Activated CD4-positive, alpha-beta T cell treated with anti-CD3 and anti-CD28 coated beads, Interleukin-2, amount 50 U/mL, for 1 hour (primary cell): Measurements from ENCODE around the gene PLEKHH3.

Experiments
- DNase-seq: peaks from one replicate; pipeline ENCODE4 v3.0.0-alpha.2; 2020

Gene PLEKHH3

GRCh38 chr17:42676424-42677011 is at the start of gene PLEKHH3:
PLEKHH3 (minus strand) TSS chr17:42676994; CDS start chr17:42676563, 431 bp downstream.
- no peak for DNase-seq

DNA sequence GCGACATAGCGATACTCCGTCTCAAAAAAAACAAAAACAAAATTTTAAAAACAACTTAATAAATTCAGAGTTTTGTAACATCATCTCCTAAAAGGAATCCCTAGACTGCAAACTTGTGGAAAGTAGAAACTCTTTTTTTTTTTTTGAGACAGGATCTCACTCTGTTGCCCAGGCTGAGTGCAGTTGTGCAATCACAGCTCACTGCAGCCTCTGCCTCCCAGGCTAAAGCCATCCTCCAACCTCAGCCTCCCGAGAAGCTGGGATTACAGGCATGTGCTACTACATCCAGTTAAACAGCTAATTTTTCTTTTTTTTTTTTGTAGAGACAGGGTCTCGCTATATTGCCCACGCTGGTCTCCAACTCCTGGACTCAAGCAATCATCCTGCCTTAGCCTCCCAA is 48.3 kb upstream of the PLEKHH3 start:
- DNase-seq = no peak

- no peak for DNase-seq
Measured at GRCh38 chr17:42723636-42724035, 46.8 kb upstream of the PLEKHH3 start.

DNA sequence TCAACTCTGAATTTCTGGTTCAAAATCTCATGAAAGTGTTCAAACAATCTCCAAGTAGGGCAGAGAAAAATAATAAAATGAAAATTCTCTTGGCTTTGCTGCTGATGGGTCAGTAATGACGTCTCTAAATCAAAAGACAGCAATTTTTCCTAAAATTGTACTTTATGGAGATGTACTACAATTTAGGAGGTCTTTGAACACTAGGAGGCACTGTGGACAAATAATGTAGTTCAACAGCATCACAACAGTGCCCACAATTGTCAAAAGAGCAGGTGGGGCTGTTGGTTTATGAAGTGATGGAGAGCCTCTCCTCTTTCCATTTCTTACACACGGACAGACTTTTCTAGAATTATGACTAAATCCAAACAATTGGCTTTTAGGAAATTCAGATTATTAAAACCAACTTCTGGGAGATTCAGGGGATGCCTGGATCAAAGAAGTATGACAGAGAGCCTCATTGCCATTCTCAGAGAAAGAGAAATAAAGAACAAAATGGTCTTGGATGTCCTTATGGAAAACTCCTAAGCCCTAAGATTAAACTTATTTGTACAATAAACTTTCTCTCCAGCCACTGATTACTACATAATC is 44.3 kb upstream of the PLEKHH3 start:
- peak; percentile 9 for DNase-seq

GRCh38 chr17:42709561-42709960 is 32.8 kb upstream of the PLEKHH3 start:
- DNase-seq = no peak

DNA sequence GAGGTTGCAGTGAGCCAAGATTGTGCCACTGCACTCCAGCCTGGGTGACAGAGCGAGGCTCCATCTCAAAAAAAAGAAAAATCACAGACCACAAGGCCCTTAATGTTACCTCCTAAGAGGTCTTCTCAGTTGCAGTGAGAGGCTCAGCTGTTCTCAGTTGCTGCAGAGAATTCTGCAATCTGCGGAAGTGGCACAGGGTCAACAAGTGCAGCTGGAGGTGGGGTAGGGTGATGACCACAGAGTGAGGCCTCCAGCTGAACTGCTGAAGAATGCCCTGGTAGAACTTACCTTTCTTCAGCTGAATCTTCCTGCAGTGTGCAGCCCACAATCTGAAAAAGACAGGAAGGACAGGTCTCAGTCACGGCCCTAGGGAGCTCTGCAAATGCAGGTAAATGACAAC is 31.8 kb upstream of the PLEKHH3 start:
- DNase-seq = no peak

DNA sequence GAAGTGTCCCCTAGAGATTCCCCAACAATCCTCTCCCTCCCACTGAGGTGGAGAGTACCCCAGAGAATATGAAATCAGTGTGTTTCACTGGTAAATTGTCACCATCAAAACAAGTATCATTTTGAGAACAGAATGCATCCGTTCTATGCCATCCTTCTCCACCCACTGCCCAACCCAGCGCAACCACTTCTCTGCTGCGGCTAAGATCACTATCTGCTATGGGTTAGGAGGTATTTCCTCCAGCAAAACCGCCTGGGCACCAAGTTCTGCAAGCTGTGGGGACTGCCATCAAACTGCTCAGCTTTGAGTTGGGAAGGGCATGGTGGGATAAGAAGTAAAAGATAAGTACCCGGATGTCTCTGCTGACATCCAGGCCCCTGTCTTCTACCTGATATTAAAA is 29.9 kb upstream of the PLEKHH3 start:
- peak; percentile 43 for DNase-seq

DNA sequence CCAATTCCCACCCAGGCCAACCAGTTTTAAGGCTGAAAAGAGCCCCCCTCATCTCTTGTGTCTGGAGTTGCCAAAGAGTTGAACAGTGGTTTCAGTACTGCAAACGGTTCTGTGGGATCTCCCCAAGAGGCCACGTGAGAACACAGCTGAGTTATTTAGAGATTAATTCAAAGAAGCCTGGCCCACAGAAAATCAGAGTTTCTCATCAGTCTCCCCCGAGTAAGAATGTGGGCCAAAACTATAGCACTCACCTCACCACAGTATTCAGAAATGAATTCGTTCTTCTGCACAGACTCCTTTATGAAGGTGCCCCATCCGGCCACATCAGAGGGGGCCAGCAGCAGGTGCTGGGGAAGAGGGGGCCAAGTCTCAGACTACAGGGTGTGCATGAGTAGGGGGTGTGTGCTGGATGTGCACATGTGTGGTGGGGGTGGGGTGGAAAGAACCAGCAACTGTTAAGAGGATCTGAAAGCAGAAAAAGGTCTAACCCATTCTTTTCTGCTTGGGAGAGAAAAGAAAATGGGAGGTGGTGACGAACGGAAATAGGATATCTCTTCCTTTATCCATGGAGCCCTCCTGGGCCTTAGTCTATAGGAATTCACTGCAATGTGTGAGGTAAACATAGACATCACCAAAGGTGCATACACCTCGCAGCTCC is 28.2 kb upstream of the PLEKHH3 start:
- no peak for DNase-seq

GRCh38 chr17:42704490-42704836 is 27.7 kb upstream of the PLEKHH3 start:
- no peak for DNase-seq

DNA sequence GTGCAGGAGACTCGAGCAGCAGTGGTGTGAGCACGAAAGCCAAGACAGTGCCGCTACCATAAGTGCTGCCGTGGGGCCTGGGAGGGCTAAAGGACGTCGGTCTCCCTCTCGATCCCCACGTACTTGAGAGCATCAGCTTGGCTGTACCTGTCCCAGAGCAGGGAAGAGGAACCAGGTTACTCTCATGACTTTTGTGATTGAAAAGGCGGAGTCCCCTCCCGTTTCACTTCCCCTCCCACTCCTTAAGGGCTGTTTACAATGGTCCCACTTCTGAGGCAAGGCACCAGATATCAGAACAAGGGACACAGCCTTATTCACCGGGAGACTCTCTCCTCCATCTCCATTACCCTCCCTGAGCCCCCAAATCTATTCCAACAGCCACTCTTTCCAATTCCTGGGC is 25.7 kb upstream of the PLEKHH3 start:
- no peak for DNase-seq

DNA sequence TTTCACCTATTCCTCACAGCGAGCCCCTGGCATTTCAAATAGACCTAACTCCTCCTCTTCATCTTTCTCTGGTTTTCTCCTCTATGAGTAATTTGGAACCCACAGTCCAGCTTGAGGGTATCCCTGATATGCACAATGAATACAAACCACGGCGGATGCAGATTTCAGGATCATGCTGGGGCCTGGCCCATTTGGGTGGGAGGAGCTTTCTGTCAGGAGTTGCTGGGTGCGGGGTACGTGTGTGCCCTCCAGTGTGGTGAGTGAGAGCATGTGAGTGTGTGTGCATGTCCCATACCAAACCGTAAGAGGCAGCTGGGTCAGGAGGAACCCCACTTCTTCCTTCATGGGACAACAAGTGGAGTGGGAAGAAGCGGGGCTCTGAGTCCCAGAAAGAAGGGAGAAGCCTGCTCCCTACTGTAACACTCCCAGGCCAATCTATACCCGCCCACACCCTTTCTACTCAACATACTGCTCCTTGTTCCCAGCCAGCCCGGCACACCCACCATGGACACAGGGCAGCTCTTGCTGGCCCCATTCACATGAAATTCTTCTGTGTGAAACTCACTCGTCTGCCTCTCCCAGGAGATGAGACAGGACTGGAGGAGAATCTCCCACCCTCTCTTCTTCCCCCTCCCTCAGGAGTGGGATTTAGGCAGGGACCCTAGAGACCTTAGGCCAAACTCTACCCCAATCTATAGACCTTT is 23.9 kb upstream of the PLEKHH3 start:
- DNase-seq = no peak

- no peak for DNase-seq
Measured at GRCh38 chr17:42699415-42699740, 22.6 kb upstream of the PLEKHH3 start.

- no peak for DNase-seq
Measured at GRCh38 chr17:42698736-42699414, 22.1 kb upstream of the PLEKHH3 start.

- DNase-seq = no peak
Measured at GRCh38 chr17:42697108-42697811, 20.5 kb upstream of the PLEKHH3 start.

- DNase-seq = no peak
Measured at GRCh38 chr17:42695500-42695899, 18.7 kb upstream of the PLEKHH3 start.

DNA sequence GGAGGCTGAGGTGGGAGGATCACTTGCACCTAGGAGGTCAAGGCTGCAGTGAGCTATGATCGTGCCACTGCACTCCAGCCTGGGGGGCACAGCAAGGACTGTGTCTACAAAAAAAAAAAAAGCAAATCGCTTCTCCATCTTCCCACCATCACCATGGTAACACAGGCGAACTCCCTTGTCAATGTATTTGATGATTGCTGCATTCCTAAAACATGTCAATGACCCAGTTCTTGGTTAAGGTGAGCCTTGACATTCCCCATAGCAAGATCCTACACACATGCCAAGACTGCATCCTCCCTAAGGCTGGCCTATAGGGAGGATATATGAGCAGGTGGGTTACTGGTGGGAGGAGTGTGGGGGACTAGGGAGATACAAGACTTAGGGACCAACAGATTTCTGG is 17.7 kb upstream of the PLEKHH3 start:
- no peak for DNase-seq

DNA sequence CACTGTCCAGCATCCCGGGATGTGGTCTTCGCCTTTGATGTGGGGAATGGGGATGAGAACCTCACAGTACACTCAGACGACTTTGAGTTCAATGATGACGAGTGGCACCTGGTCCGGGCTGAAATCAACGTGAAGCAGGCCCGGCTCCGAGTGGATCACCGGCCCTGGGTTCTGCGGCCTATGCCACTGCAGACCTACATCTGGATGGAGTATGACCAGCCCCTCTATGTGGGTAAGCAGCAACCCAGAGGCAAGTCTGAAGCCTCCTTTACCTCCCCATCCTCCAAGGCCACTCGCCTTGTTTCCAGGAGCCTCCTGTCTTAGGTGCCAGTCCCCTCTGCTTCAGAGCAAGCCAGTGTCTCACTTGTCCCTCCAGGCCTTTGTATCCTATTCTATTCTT is 15.7 kb upstream of the PLEKHH3 start:
- DNase-seq = no peak

DNA sequence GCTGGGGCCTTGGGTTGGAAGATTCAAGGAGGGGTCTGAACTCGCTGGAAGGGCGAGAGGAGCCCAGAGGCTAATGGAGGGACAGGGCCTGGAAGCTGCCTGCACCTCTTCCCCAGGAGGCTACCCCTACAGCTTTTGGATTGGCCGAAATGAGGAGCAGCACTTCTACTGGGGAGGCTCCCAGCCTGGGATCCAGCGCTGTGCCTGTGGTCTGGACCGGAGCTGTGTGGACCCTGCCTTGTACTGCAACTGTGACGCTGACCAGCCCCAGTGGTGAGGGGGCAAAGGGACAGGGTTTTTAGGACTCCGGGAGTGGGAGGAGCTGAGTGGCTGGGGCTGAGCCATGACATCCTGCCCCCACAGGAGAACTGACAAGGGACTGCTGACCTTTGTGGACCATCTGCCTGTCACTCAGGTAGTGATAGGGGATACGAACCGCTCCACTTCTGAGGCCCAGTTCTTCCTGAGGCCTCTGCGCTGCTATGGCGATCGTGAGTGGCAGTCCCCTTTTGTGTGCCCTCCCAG is 14.3 kb upstream of the PLEKHH3 start:
- no peak for DNase-seq

DNA sequence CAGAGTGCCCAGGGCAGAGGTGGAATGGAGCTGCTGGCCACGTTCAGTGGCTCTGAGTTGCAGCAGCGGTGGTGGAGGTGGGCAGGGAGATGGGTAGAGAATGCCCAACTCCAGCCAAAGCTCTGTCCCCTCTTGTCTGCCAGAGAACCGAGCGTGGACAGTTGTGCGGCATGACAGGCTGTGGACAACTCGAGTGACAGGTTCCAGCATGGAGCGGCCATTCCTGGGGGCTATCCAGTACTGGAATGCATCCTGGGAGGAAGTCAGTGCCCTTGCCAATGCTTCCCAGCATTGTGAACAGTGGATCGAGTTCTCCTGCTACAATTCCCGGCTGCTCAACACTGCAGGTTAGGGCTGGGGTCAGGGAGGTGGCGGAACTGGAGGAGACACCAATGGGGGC is 13.8 kb upstream of the PLEKHH3 start:
- no peak for DNase-seq

DNA sequence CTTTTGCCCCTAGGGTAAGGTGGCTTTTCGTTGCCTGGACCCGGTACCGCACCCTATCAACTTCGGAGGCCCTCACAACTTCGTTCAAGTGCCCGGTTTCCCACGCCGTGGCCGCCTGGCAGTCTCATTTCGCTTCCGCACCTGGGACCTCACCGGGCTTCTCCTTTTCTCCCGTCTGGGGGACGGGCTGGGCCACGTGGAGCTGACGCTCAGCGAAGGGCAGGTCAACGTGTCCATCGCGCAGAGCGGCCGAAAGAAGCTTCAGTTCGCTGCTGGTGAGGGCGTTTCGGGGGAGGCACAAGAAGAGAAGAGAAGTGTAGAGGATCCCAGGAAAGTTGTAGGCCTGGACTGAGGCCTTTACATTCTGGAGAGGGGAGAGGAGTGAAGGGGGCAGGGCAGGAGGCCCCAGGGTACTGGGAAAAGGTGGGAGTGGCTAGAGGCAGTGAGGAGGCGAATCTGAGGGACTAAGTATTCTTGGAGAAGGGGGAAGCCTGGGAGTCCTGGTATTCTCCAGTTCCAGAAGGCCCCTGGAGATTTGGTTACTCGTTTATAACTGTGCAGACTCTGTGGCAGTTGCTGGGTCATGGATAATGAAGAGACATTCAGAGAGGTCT is 11.0 kb upstream of the PLEKHH3 start:
- DNase-seq = no peak

- DNase-seq = no peak
Measured at GRCh38 chr17:42686520-42687128, 9.8 kb upstream of the PLEKHH3 start.

- no peak for DNase-seq
Measured at GRCh38 chr17:42685831-42686230, 9.0 kb upstream of the PLEKHH3 start.
